Activated naive CD8-positive, alpha-beta T cell (primary cell): Measurements from ENCODE around the gene MCF2L2.

Experiments used
- H3K27ac Mint-ChIP-seq: one replicate; pipeline ENCODE4 v1.8.0; 2021; ENCODE audit warnings: mixed read lengths
- H3K27me3 Mint-ChIP-seq: one replicate; pipeline ENCODE4 v1.8.0; 2021; ENCODE audit warnings: mixed read lengths
- H3K36me3 Mint-ChIP-seq: one replicate; pipeline ENCODE4 v1.8.0; 2021; ENCODE audit warnings: mixed read lengths
- H3K4me1 Mint-ChIP-seq: one replicate; pipeline ENCODE4 v1.8.0; 2021; ENCODE audit warnings: low read depth, mixed read lengths
- H3K4me3 Mint-ChIP-seq: one replicate; pipeline ENCODE4 v1.8.0; 2021; ENCODE audit warnings: mild to moderate bottlenecking, mixed read lengths
- H3K9me3 Mint-ChIP-seq: one replicate; pipeline ENCODE4 v1.8.0; 2021; ENCODE audit warnings: low read depth, mixed read lengths

The MCF2L2 gene

DNA sequence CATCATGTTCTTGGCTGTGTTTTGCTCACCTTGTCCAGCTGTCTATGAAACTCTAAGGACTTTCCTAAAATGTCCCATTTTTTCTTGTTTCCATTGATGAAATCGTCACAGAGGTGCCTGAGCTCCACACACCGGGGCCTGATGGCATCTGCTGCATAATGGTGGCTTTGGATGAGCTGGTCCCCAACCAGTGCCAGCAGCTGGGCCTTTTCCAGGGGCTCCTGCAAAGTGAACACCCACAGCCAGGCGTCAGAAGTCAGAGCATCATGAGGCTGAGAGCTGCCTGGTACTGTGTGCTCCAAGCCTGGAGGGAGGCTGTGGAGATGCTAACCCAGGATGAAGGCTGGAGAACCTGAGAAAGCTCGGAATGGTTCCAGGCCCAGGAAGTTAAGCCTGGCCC is 128.4 kb downstream of the MCF2L2 start:
- peaks cover 2% of the 10 kb centered on the region for H3K27me3 Mint-ChIP-seq
- H3K4me1 Mint-ChIP-seq = peaks cover 2% of the 10 kb centered on the region
- H3K4me3 Mint-ChIP-seq = no peak overlapping the region
- no peaks in the 10 kb centered on the region for H3K9me3 Mint-ChIP-seq
- peaks cover 6% of the 10 kb centered on the region for H3K36me3 Mint-ChIP-seq
- H3K27ac Mint-ChIP-seq = no peak overlapping the region

DNA sequence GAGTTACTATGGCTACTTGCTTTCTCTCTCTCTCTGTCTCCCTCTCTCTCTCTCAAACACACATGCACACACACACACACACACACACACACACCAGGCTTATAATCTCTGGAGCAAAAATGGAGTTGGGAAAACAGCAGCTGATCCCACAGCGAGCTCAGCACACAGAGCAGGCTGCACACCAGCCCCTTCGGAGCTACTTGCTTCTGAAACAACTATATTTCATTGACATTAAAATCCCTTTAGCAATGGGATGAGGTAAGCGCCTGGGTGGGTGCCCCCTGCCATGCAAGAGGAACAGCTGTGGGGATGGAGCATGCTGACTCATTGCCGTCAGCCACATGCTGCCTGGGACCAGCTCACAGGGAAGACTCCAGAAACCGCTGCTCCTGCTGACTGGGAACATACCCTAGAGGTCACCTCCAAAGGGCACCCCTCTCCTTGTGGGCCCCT is 129.7 kb downstream of the MCF2L2 start:
- no peaks in the 10 kb centered on the region for H3K27me3 Mint-ChIP-seq
- H3K27ac Mint-ChIP-seq = no peak overlapping the region
- H3K36me3 Mint-ChIP-seq = peaks cover 7% of the 10 kb centered on the region
- H3K4me1 Mint-ChIP-seq = peaks cover 2% of the 10 kb centered on the region
- no peak overlapping the region for H3K4me3 Mint-ChIP-seq
- H3K9me3 Mint-ChIP-seq = no peaks in the 10 kb centered on the region

DNA sequence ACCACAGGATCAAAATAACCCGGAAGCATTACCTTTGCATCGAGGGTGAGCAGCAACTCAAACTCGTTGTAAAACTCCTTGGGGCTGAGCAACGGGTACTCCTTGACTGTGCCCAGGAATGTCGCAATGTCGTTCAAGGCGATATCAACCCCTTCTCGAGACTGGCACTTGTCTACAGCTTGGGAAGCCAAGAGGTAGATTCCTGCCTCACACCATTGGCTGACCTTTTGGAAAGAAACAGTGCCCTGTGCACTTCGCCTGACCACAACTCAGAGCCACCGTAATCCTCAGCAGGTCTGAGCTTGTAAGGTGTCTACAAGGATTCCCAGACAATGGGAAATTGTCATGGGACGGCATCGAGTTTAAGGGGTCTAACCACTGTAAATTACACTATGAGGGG is 131.5 kb downstream of the MCF2L2 start:
- Mint-ChIP-seq H3K9me3 (no peaks in the 10 kb centered on the region), H3K4me1 (peaks cover 1% of the 10 kb centered on the region), H3K27ac (no peak overlapping the region), H3K4me3 (no peak overlapping the region), H3K36me3 (peaks cover 8% of the 10 kb centered on the region), H3K27me3 (no peaks in the 10 kb centered on the region)

DNA sequence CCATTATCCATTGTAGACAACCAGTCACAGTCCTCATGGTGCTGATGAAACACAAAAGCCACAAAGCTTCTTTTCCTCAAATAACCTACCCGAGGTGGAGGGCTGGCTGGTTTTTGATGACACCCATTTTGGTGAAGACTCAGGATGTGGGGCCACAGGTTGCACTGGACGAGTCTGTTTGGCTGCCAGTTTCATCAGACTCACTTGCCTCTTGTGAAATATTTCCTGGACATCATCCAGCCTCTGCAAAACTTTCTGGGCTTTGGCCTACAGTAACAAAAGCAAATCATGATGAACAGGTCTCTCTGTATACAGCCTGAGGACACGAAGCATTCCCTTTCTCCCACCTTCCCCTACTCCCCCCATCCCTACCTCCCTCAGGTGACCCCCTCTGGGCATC is 133.2 kb downstream of the MCF2L2 start:
- Mint-ChIP-seq H3K27me3 (no peaks in the 10 kb centered on the region), H3K36me3 (peaks cover 10% of the 10 kb centered on the region), H3K27ac (no peak overlapping the region), H3K4me1 (no peaks in the 10 kb centered on the region), H3K9me3 (no peaks in the 10 kb centered on the region), H3K4me3 (no peak overlapping the region)

DNA sequence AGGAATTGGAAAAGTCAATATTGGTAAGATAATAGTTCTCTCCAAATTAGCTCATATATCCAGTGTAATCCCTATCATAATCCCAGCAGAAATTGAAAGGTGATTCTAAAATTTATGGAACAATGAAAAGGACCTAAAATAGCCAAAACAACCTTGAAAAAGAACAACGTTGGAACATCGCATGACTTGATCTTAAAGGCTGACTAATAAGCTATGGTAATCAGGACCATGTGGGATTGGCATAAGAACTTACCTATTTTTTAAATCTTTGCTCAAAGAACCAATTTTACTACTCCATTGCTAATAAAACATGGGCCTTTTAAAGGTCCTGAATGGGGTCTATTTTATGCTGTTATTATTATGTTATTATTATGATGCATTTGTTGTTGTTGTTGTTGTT is 134.5 kb downstream of the MCF2L2 start:
- Mint-ChIP-seq H3K4me1 (no peaks in the 10 kb centered on the region), H3K4me3 (no peak overlapping the region), H3K36me3 (peaks cover 10% of the 10 kb centered on the region), H3K9me3 (no peaks in the 10 kb centered on the region), H3K27me3 (no peaks in the 10 kb centered on the region), H3K27ac (no peak overlapping the region)

DNA sequence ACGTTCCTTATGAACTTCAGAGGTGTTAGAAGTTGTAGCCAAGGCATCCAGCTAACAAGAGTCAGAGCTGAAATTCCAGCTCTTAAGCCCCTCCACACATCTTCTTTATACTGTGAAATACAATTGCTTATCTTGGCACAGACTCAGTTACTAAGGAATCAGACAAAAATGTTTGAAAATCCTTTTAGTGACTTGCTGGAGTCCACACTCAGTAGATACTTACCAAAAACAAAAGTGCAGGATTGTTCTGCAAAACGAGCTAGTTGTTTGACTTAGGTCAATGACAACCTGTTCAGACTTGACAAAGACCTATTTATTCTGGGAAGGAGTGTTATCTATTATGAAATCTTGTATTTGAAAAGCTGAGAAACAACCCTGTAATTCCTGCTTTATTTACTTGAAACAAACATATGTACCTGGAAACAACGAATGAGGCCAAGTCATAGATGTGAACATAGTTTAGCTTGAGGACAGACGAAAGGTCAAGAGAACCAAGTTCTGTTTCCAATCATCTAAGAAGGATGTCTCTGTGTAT is 136.9 kb downstream of the MCF2L2 start:
- Mint-ChIP-seq H3K27ac (no peak overlapping the region), H3K36me3 (peaks cover 10% of the 10 kb centered on the region), H3K4me1 (peaks cover 12% of the 10 kb centered on the region), H3K27me3 (no peaks in the 10 kb centered on the region), H3K9me3 (no peaks in the 10 kb centered on the region), H3K4me3 (no peak overlapping the region)

DNA sequence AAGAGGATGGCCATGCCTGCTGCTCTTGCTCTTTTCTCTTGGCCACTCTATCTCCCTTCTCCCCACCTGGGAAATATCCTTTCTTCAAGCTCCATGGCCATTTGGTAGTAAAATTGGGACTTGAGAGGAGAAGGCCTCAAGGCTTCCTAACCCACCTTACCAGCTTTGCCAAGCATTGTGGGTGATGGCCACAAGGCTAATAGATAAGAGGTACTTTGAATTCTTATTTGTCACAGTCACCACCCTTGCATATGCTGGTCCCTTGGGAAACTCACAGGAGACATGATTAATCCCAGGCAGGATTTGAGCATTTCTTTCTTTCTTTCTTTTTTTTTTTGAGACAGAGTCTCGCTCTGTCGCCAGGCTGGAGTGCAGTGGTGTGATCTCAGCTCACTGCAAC is 138.2 kb downstream of the MCF2L2 start:
- H3K36me3 Mint-ChIP-seq = peaks cover 5% of the 10 kb centered on the region
- peaks cover 25% of the 10 kb centered on the region for H3K4me1 Mint-ChIP-seq
- H3K27ac Mint-ChIP-seq = no peak overlapping the region
- no peak overlapping the region for H3K4me3 Mint-ChIP-seq
- no peaks in the 10 kb centered on the region for H3K27me3 Mint-ChIP-seq
- no peaks in the 10 kb centered on the region for H3K9me3 Mint-ChIP-seq

DNA sequence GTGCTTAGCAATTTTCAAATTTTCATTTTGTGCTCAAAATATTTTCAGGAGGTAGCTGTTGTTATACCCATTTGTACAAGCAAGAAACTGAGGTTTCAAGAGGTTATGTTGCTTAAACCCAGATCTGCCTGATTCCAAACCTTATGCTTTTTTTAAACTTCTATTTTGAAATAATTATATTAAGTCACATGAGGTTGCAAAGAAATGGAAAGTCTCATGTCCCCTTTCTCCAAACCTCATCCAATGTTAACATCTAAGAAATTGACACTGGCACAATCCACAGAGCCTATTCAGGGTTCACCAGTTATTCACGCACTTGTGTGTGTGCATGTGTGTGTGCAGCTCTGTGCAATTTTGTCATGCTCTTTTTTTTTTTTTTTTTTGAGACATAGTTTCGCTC is 140.3 kb downstream of the MCF2L2 start:
- H3K27me3 Mint-ChIP-seq = no peaks in the 10 kb centered on the region
- peak overlapping the region; percentile 97 for H3K27ac Mint-ChIP-seq
- peaks cover 6% of the 10 kb centered on the region for H3K36me3 Mint-ChIP-seq
- H3K4me3 Mint-ChIP-seq = no peak overlapping the region
- no peaks in the 10 kb centered on the region for H3K9me3 Mint-ChIP-seq
- peaks cover 40% of the 10 kb centered on the region for H3K4me1 Mint-ChIP-seq

DNA sequence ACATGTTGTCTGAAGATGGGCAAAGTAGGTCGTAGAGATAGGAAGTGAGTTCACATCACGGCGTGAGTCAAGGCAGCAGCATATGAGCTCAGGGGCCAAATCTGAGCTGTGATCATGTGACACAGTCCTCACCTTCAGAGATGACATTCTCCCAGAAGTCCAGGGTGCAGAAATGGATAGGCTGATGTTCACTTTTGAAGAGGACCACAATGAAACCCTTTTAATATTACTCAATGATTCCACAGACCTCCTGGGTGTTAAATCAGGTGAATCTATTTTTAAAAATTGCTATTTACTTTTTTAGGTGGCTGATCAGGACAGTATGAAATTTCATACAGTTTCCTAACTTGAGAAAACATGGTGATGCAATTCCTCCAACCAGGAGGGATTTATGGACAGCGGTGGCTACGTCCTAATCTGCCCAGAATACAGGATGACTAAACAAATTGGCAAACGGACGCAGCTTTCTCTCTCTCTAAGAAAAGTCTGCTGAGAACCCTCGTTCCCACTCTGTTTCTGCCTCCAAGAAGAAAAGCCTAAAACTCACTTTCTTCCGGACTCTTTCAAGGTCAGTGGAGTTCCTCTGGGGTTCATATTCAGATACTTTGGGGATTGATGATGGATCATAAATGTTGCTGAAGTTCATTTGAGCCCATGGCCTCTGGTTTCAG is 141.0 kb downstream of the MCF2L2 start:
- no peaks in the 10 kb centered on the region for H3K27me3 Mint-ChIP-seq
- no peaks in the 10 kb centered on the region for H3K9me3 Mint-ChIP-seq
- peak overlapping the region; percentile 85 for H3K4me3 Mint-ChIP-seq
- peak overlapping the region; percentile 97 for H3K27ac Mint-ChIP-seq
- H3K36me3 Mint-ChIP-seq = peaks cover 6% of the 10 kb centered on the region
- H3K4me1 Mint-ChIP-seq = peaks cover 44% of the 10 kb centered on the region

DNA sequence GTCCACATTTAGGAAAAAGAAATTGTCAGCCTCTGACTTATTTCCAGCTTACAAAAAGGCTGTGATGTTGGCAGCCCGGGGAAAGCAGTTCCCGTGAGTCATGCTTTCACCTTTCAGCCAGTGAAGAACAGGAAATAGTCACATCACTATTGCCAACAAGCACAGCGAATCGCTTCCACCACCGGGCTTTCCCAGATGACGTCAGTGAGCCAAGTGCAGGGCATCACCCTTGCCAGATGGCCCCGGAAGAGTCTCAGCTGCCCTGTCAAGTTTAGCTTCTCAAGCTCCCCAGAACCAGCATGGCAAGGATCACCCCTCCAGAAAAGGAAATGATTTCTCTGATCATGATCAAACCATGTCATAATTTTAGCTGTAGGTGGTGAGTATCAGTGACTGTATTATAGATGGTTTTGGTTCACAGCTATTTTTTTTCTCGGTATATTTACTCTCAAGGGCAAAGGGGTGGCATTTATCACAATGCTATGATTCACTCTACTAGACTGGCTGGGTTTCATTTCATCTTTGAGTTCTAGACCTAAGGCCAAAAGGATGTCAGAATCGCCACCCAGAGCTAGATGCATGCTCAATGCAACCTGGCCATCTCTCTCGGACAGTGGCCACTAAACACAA is 142.5 kb downstream of the MCF2L2 start:
- Mint-ChIP-seq H3K4me3 (peak overlapping the region; percentile 85), H3K27ac (peak overlapping the region; percentile 97), H3K27me3 (no peaks in the 10 kb centered on the region), H3K4me1 (peaks cover 44% of the 10 kb centered on the region), H3K9me3 (no peaks in the 10 kb centered on the region), H3K36me3 (peaks cover 3% of the 10 kb centered on the region)

DNA sequence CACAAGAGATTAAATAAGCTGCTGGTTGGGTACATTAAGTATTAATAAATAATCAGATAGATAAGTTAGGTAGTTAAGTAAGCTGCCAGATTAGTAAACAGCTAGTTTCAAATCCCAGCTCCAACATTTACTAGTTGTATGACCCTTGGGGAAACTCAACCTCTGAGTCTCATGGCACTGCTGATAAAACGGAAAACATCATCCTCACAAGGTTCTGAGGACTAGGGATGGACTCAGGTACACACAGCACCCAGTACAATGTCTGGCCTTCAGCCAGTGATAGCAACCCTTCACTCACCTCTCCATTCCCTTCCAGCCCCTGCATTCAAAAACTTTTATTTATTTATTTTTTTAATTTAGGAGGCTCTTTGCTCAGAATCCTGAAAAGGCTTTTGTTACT is 143.1 kb downstream of the MCF2L2 start:
- Mint-ChIP-seq H3K4me3 (peak overlapping the region; percentile 85), H3K9me3 (no peaks in the 10 kb centered on the region), H3K27me3 (no peaks in the 10 kb centered on the region), H3K36me3 (peaks cover 3% of the 10 kb centered on the region), H3K27ac (peak overlapping the region; percentile 97), H3K4me1 (peaks cover 44% of the 10 kb centered on the region)

DNA sequence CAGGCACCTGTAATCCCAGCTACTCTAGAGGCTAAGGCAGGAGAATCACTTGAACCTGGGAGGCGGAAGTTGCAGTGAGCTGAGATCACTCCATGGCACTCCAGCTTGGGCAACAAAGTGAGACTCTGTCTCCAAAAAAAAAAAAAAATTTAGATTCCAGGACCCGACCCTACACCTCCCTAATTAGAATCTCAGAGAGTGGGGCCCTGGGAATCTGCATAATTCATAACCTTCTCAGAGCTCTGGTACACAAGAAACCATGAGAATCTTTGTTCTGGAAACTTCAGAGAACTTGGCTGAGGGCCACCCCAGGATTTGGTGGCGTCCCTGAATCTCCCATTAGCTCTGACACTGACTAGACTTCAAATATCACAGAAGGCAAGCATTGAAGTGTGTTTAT is 143.8 kb downstream of the MCF2L2 start:
- Mint-ChIP-seq H3K36me3 (peaks cover 3% of the 10 kb centered on the region), H3K27me3 (no peaks in the 10 kb centered on the region), H3K4me1 (peaks cover 44% of the 10 kb centered on the region), H3K9me3 (no peaks in the 10 kb centered on the region), H3K4me3 (peak overlapping the region; percentile 85), H3K27ac (peak overlapping the region; percentile 97)

DNA sequence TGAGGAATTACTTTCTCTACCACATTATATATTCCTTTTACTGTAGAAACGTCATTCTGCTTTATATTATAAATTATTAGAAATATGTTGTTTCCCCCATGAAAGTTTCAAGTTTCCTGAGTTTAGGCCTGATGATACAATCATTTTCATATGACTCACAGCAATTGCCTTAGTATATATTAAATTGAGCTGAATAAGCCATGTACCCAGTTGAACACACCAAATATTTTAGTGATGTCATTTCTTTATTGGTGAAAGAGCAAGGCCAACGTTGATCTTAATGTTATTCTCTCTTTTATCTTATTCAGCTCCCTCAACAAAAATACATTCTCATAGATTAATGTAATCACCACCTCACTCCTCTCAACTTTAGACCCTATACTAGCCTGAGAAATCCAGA is 144.5 kb downstream of the MCF2L2 start:
- H3K27me3 Mint-ChIP-seq = no peaks in the 10 kb centered on the region
- H3K4me1 Mint-ChIP-seq = peaks cover 44% of the 10 kb centered on the region
- H3K4me3 Mint-ChIP-seq = peak overlapping the region; percentile 70
- H3K9me3 Mint-ChIP-seq = no peaks in the 10 kb centered on the region
- peaks cover 3% of the 10 kb centered on the region for H3K36me3 Mint-ChIP-seq
- peak overlapping the region; percentile 91 for H3K27ac Mint-ChIP-seq

DNA sequence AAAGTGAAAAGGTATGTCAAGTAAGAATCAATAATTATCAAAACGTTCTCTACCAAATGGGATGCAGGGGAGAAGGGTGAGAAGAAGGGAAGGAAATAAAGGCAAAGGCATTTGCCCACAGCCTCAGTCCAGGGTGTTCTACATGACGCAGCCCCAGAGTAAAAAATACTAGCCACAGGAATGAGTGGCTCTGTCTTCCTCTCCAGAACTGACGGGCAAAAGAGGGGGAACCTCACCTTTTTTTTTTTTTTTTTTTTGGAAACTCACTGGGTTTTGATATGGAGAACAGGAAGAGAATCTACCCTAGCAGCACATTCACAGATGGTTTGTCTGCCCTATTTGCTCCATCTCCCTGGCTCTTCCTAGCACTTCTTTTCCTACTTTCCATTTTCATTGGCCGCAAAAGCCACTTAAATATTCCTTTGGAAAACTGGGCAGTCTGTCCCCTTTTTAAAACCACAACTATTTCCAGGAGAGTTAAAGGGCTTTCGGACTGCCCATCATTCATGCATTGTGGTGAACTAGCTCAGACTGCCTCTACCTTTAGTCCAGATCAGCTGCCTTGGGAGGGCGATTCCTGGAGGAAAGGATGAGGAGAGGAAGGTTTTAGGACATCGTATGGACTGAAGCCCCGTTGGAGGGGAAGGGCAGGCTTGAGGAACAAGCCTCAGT is 147.2 kb downstream of the MCF2L2 start:
- no peak overlapping the region for H3K27ac Mint-ChIP-seq
- H3K36me3 Mint-ChIP-seq = peaks cover 3% of the 10 kb centered on the region
- H3K4me3 Mint-ChIP-seq = no peak overlapping the region
- H3K9me3 Mint-ChIP-seq = no peaks in the 10 kb centered on the region
- no peaks in the 10 kb centered on the region for H3K27me3 Mint-ChIP-seq
- peaks cover 29% of the 10 kb centered on the region for H3K4me1 Mint-ChIP-seq

DNA sequence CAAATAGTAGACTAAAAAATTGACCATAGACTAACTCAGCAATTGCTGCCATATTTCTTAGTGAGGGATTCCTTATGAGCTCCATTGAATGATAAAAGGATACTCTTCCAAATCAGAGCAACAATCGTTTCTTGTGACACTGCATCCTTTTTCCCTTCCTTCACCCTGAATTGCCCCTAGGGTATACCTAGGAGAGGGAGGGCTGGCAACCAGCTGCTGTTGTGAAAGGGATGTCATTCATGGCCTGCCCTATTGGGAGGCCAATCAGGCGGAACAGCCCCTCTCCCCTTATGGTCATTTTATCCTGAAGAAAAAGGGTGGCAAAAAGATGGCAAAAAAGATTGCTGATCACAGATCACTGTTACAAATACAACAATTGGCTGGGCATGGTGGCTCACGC is 149.0 kb downstream of the MCF2L2 start:
- peaks cover 25% of the 10 kb centered on the region for H3K4me1 Mint-ChIP-seq
- no peak overlapping the region for H3K27ac Mint-ChIP-seq
- H3K27me3 Mint-ChIP-seq = no peaks in the 10 kb centered on the region
- H3K9me3 Mint-ChIP-seq = no peaks in the 10 kb centered on the region
- peaks cover 5% of the 10 kb centered on the region for H3K36me3 Mint-ChIP-seq
- no peak overlapping the region for H3K4me3 Mint-ChIP-seq
